SK-N-MC (cell line): ENCODE results near the gene OLIG2.

Source experiments
- DNase-seq: peaks from one replicate; pipeline ENCODE4 v3.0.0-alpha.2; 2011; ENCODE audit warnings: low read depth, low spot score
- H3K27ac ChIP-seq: fragments of 200-600 bp; sonication (generic); 2 replicates; pipeline ENCODE4 v1.5.1; 2016; ENCODE audit warnings: mixed run types
- H3K36me3 ChIP-seq: fragments of 200-600 bp; sonication (generic); 2 replicates; pipeline ENCODE4 v1.6.1; 2017; ENCODE audit warnings: antibody characterized with exemption, low read length, mixed read lengths; ENCODE audit not compliant: insufficient read depth
- H3K4me3 ChIP-seq: fragments of 200-600 bp; sonication (generic); 2 replicates; pipeline ENCODE4 v1.5.1; 2016
- H3K9ac ChIP-seq: fragments of 200-600 bp; sonication (generic); 2 replicates; pipeline ENCODE4 v1.8.0; 2017; ENCODE audit warnings: mixed run types, mixed read lengths; ENCODE audit not compliant: insufficient read length
- H3K9me3 ChIP-seq: fragments of 200-600 bp; sonication (generic); 2 replicates; pipeline ENCODE4 v1.6.1; 2017; ENCODE audit warnings: low read depth, mild to moderate bottlenecking, antibody characterized with exemption, low read length, moderate library complexity, mixed read lengths
- EZH2 ChIP-seq: fragments of 200-600 bp; sonication (generic); IDR thresholded peaks from one replicate; pipeline ENCODE4 v1.6.1; 2017; ENCODE audit warnings: antibody characterized with exemption
- FOXP2 ChIP-seq: optimal IDR thresholded peaks from 2 replicates; pipeline ENCODE3; 2011; ENCODE audit warnings: mild to moderate bottlenecking, moderate library complexity; ENCODE audit not compliant: insufficient read depth; ENCODE audit errors: extremely low read length, control extremely low read depth
- POLR2AphosphoS5 ChIP-seq: IDR thresholded peaks from 2 replicates; pipeline ENCODE4 v1.6.1; 2012; ENCODE audit warnings: mild to moderate bottlenecking, low read depth, low read length, borderline replicate concordance

The OLIG2 gene

GRCh38 chr21:33051925-33052324 is 26.2 kb downstream of the OLIG2 start:
- Histone ChIP-seq H3K9ac (no peak overlapping the region), H3K27ac (no peak overlapping the region), H3K9me3 (no peaks in the 10 kb centered on the region), H3K36me3 (no peaks in the 10 kb centered on the region), H3K4me3 (no peak overlapping the region)
- no peak for TF ChIP-seq EZH2
- TF ChIP-seq POLR2AphosphoS5 = no peak
- no peak for TF ChIP-seq FOXP2
- DNase-seq = no peak

GRCh38 chr21:33053951-33054350 is 28.2 kb downstream of the OLIG2 start:
- no peak for TF ChIP-seq FOXP2
- TF ChIP-seq POLR2AphosphoS5 = no peak
- no peak for TF ChIP-seq EZH2
- no peak for DNase-seq
- Histone ChIP-seq H3K36me3 (no peaks in the 10 kb centered on the region), H3K4me3 (no peak overlapping the region), H3K9ac (no peak overlapping the region), H3K9me3 (no peaks in the 10 kb centered on the region), H3K27ac (no peak overlapping the region)

- TF ChIP-seq FOXP2 = no peak
- TF ChIP-seq EZH2 = no peak
- TF ChIP-seq POLR2AphosphoS5 = no peak
- no peak overlapping the region for H3K9ac ChIP-seq
- H3K36me3 ChIP-seq = no peaks in the 10 kb centered on the region
- H3K4me3 ChIP-seq = no peak overlapping the region
- no peak for DNase-seq
- no peaks in the 10 kb centered on the region for H3K9me3 ChIP-seq
- no peak overlapping the region for H3K27ac ChIP-seq
Measured at GRCh38 chr21:33055991-33056390, 30.3 kb downstream of the OLIG2 start.

GRCh38 chr21:33057385-33057940 is 31.7 kb downstream of the OLIG2 start:
- Histone ChIP-seq H3K27ac (no peak overlapping the region), H3K36me3 (no peaks in the 10 kb centered on the region), H3K4me3 (no peak overlapping the region), H3K9me3 (no peaks in the 10 kb centered on the region), H3K9ac (no peak overlapping the region)
- no peak for DNase-seq
- TF ChIP-seq FOXP2 = no peak
- no peak for TF ChIP-seq POLR2AphosphoS5
- no peak for TF ChIP-seq EZH2

GRCh38 chr21:33058527-33058926 is 32.8 kb downstream of the OLIG2 start:
- H3K9ac ChIP-seq = no peak overlapping the region
- no peak overlapping the region for H3K4me3 ChIP-seq
- no peaks in the 10 kb centered on the region for H3K9me3 ChIP-seq
- TF ChIP-seq FOXP2 (no peak), EZH2 (no peak), POLR2AphosphoS5 (no peak)
- DNase-seq = no peak
- H3K36me3 ChIP-seq = no peaks in the 10 kb centered on the region
- H3K27ac ChIP-seq = no peak overlapping the region

- TF ChIP-seq POLR2AphosphoS5 (no peak), EZH2 (no peak), FOXP2 (no peak)
- DNase-seq = no peak
- Histone ChIP-seq H3K27ac (no peak overlapping the region), H3K36me3 (no peaks in the 10 kb centered on the region), H3K9me3 (no peaks in the 10 kb centered on the region), H3K4me3 (no peak overlapping the region), H3K9ac (no peak overlapping the region)
Measured at GRCh38 chr21:33058957-33059356, 33.2 kb downstream of the OLIG2 start.

GRCh38 chr21:33059380-33059841 is 33.7 kb downstream of the OLIG2 start:
- Histone ChIP-seq H3K27ac (no peak overlapping the region), H3K36me3 (no peaks in the 10 kb centered on the region), H3K9ac (no peak overlapping the region), H3K4me3 (no peak overlapping the region), H3K9me3 (no peaks in the 10 kb centered on the region)
- no peak for DNase-seq
- TF ChIP-seq EZH2 = no peak
- no peak for TF ChIP-seq FOXP2
- TF ChIP-seq POLR2AphosphoS5 = no peak

- H3K36me3 ChIP-seq = no peaks in the 10 kb centered on the region
- H3K9me3 ChIP-seq = no peaks in the 10 kb centered on the region
- no peak for DNase-seq
- TF ChIP-seq EZH2 (no peak), FOXP2 (no peak), POLR2AphosphoS5 (no peak)
- no peak overlapping the region for H3K4me3 ChIP-seq
- no peak overlapping the region for H3K27ac ChIP-seq
- no peak overlapping the region for H3K9ac ChIP-seq
Measured at GRCh38 chr21:33061233-33061632, 35.5 kb downstream of the OLIG2 start.

- Histone ChIP-seq H3K36me3 (no peaks in the 10 kb centered on the region), H3K27ac (no peak overlapping the region), H3K9me3 (no peaks in the 10 kb centered on the region), H3K9ac (no peak overlapping the region), H3K4me3 (no peak overlapping the region)
- DNase-seq = no peak
- TF ChIP-seq EZH2 = no peak
- TF ChIP-seq POLR2AphosphoS5 = no peak
- no peak for TF ChIP-seq FOXP2
Measured at GRCh38 chr21:33063375-33063883, 37.7 kb downstream of the OLIG2 start.

- Histone ChIP-seq H3K9me3 (peaks cover under 1% of the 10 kb centered on the region; the same call in 1 of the 2 replicates), H3K27ac (no peak overlapping the region), H3K36me3 (no peaks in the 10 kb centered on the region), H3K4me3 (no peak overlapping the region), H3K9ac (no peak overlapping the region)
- no peak for DNase-seq
- TF ChIP-seq POLR2AphosphoS5 = no peak
- TF ChIP-seq FOXP2 = no peak
- no peak for TF ChIP-seq EZH2
Measured at GRCh38 chr21:33063907-33064622, 38.3 kb downstream of the OLIG2 start.
